Sciatic nerve (tissue), 2 donors: Measurements from ENCODE around the gene TFE3. TPM values are rescaled to one million over a fixed set of nuclear protein-coding genes. Genes with fewer than 3 reads are reported as not detected.

Source experiments
- ATAC-seq: fragments of 200-7000 bp; cut with Tn5 transposase; one replicate; pipeline ENCODE4 v1.9.1; 2020; ENCODE audit warnings: mild to moderate bottlenecking, moderate library complexity
- DNase-seq: peaks from one replicate; pipeline ENCODE4 v3.0.0-alpha.2; 2020; ENCODE audit warnings: low spot score
- intact Hi-C: fragments of 100-400 bp; cut with DNase I; formaldehyde crosslinking; loops from one replicate; pipeline ENCODE4 v1.14.2; 2022
- total RNA-seq: library from RNA; stranded (reverse); fragmentation: NEBNext Ultra II Directional; extraction: Animal tissue kit (Norgen Biotek cat#: 25700); gene quantifications from one replicate; pipeline ENCODE4 v1.2.1, GENCODE V29; 2021
- donor health status: DM: no; HTN: no; CAD: no.
- donor health status: DM: no; HTN: no; CAD: no.

Gene TFE3
- total RNA-seq, 1 donor from 2014 or later: 69.0 TPM

- DNase-seq (no peak), ATAC-seq (no peak)
- intact Hi-C loops: no loop called here
These were observed 18.8 kb upstream of the TFE3 start for GRCh38 chrX:49061916-49062315.

GRCh38 chrX:49061490-49061889, 18.3 kb upstream of the TFE3 start:
- ATAC-seq (no peak), DNase-seq (no peak)
- intact Hi-C loops: no loop called here

GRCh38 chrX:49060914-49061313, 17.8 kb upstream of the TFE3 start:
- no peak for ATAC-seq
- intact Hi-C loops: no loop called here
- no peak for DNase-seq

- intact Hi-C loops: no loop called here
- no peak for DNase-seq
- ATAC-seq: no peak
These were observed 16.5 kb upstream of the TFE3 start for GRCh38 chrX:49059681-49060085.

GRCh38 chrX:49059201-49059600, 16.0 kb upstream of the TFE3 start:
- no peak for DNase-seq
- ATAC-seq: no peak
- intact Hi-C loops: no loop called here

- no peak for DNase-seq
- ATAC-seq: no peak
- intact Hi-C loops: no loop called here
These were observed 15.6 kb upstream of the TFE3 start, which contains the start of gene CCDC120 for GRCh38 chrX:49058794-49059193. Gene CCDC120, plus strand, starts transcription at chrX:49058999. Its CDS starts 3,043 bp downstream, at chrX:49062042.

GRCh38 chrX:49054073-49054762, 11.1 kb upstream of the TFE3 start:
- DNase-seq: no peak
- intact Hi-C loops: no loop called here
- peak; percentile 9 for ATAC-seq

GRCh38 chrX:49053223-49054072, 10.3 kb upstream of the TFE3 start:
- intact Hi-C loops: no loop called here
- peak; percentile 71 for ATAC-seq
- no peak for DNase-seq

- ATAC-seq (no peak), DNase-seq (no peak)
- intact Hi-C loops: no loop called here
These were observed 777 bp upstream of the TFE3 start for GRCh38 chrX:49043987-49044281.

- ATAC-seq: peak; percentile 0
- intact Hi-C loops: no loop called here
These were observed 457 bp downstream of the TFE3 start for GRCh38 chrX:49042581-49043219.

GRCh38 chrX:49041744-49042580, 1.2 kb downstream of the TFE3 start:
- DNase-seq (no peak), ATAC-seq (no peak)
- intact Hi-C loops: no loop called here

More at GRCh38 chrX:49042581-49043219, 457 bp downstream of the TFE3 start:
- DNase-seq: peak; percentile 70

- intact Hi-C loops: no loop called here
- ATAC-seq: no peak
- DNase-seq: no peak
These were observed 2.7 kb downstream of the TFE3 start for GRCh38 chrX:49040376-49040955.

GRCh38 chrX:49039598-49040375, 3.4 kb downstream of the TFE3 start:
- ATAC-seq (peak; percentile 50), DNase-seq (peak; percentile 84)
- intact Hi-C loops: no loop called here

GRCh38 chrX:49037883-49038475, 5.2 kb downstream of the TFE3 start:
- no peak for ATAC-seq
- no peak for DNase-seq
- intact Hi-C loops: no loop called here

- intact Hi-C loops: no loop called here
- no peak for DNase-seq
- ATAC-seq: peak; percentile 42
These were observed 12.9 kb downstream of the TFE3 start for GRCh38 chrX:49030283-49030682.

- intact Hi-C loops: no loop called here
- peak; percentile 29 for ATAC-seq
- no peak for DNase-seq
These were observed 13.3 kb downstream of the TFE3 start for GRCh38 chrX:49029876-49030275.

- intact Hi-C loops: no loop called here
- ATAC-seq (no peak), DNase-seq (no peak)
These were observed 23.4 kb downstream of the TFE3 start for GRCh38 chrX:49019599-49020249.
